Hematopoietic multipotent progenitor cell treated with erythropoietin and hydrocortisone succinate and interleukin-3 and kit ligand, for 17 days (in vitro differentiated cells): Measurements from ENCODE around the gene APOBEC4.
"Not testable (repeated sequence)": the region's sequence is repeated elsewhere in the genome, so short reads cannot be mapped to it uniquely, and the experiment has no call there.

Source experiments
- DNase-seq: peaks from one replicate; pipeline ENCODE4 v3.0.0-alpha.2; 2015; ENCODE audit warnings: low spot score

Gene APOBEC4

GRCh38 chr1:183652547-183653461, at the start of gene APOBEC4:
Gene APOBEC4 (minus strand): TSS chr1:183653316. CDS start chr1:183648781, 4,535 bp downstream.
- no peak for DNase-seq

GRCh38 chr1:183702813-183703198, 49.7 kb upstream of the APOBEC4 start:
- DNase-seq, result no peak

- no peak for DNase-seq
These were observed 49.1 kb upstream of the APOBEC4 start for GRCh38 chr1:183702087-183702812.

GRCh38 chr1:183699616-183700160, 46.6 kb upstream of the APOBEC4 start:
- no peak for DNase-seq

- DNase-seq, result no peak
These were observed 44.9 kb upstream of the APOBEC4 start for GRCh38 chr1:183697814-183698590.

- no peak for DNase-seq
These were observed 43.9 kb upstream of the APOBEC4 start for GRCh38 chr1:183696981-183697380.

- DNase-seq, result no peak
These were observed 41.6 kb upstream of the APOBEC4 start for GRCh38 chr1:183694755-183695154.

GRCh38 chr1:183694066-183694465, 41.0 kb upstream of the APOBEC4 start:
- no peak for DNase-seq

- no peak for DNase-seq
These were observed 40.4 kb upstream of the APOBEC4 start for GRCh38 chr1:183693521-183693920.

- no peak for DNase-seq
These were observed 36.7 kb upstream of the APOBEC4 start for GRCh38 chr1:183689762-183690204.

- DNase-seq, result no peak
These were observed 35.4 kb upstream of the APOBEC4 start for GRCh38 chr1:183688341-183689060.

- DNase-seq, result no peak
These were observed 34.6 kb upstream of the APOBEC4 start for GRCh38 chr1:183687546-183688304.

- no peak for DNase-seq
These were observed 33.1 kb upstream of the APOBEC4 start for GRCh38 chr1:183686229-183686628.

GRCh38 chr1:183685112-183685713, 32.1 kb upstream of the APOBEC4 start:
- DNase-seq, result peak; percentile 64

GRCh38 chr1:183679363-183679762, 26.2 kb upstream of the APOBEC4 start:
- DNase-seq, result not testable (repeated sequence)

GRCh38 chr1:183678819-183679218, 25.7 kb upstream of the APOBEC4 start:
- DNase-seq, result no peak

- DNase-seq, result no peak
These were observed 23.6 kb upstream of the APOBEC4 start for GRCh38 chr1:183676586-183677189.

- DNase-seq, result no peak
These were observed 22.9 kb upstream of the APOBEC4 start for GRCh38 chr1:183675883-183676585.

- no peak for DNase-seq
These were observed 22.3 kb upstream of the APOBEC4 start for GRCh38 chr1:183675381-183675780.
